Liver (tissue), 9 donors: ENCODE data around the gene TOP3A. TPM values are rescaled to one million over a fixed set of nuclear protein-coding genes. Genes with fewer than 3 reads are reported as not detected.
A peak's percentile ranks its signal among the peaks of the same experiment; 100 is the strongest.

Experiments
- DNase-seq: peaks from one replicate; pipeline ENCODE4 v3.0.0-alpha.2; 2017; ENCODE audit warnings: low spot score
- H3K27ac ChIP-seq, 2 donors: one replicate each; pipeline ENCODE4 v1.7.0; 2013; ENCODE audit warnings: inconsistent platforms in 2 of 2, low read length in 2 of 2, control low read depth in 1 of 2, low read depth in 1 of 2, mild to moderate bottlenecking in 1 of 2
- H3K27me3 ChIP-seq, 4 donors: one replicate each; pipeline versions ENCODE4 v1.6.1 to v1.7.0; 2013; ENCODE audit warnings: low read length in 3 of 4, inconsistent platforms in 1 of 4, mild to moderate bottlenecking in 1 of 4, moderate library complexity in 1 of 4; ENCODE audit not compliant: control insufficient read depth in 4 of 4, insufficient read depth in 4 of 4
- H3K36me3 ChIP-seq, 4 donors: one replicate each; pipeline versions ENCODE4 v1.6.1 to v1.7.0; 2013; ENCODE audit warnings: low read length in 3 of 4, mild to moderate bottlenecking in 3 of 4, low read depth in 1 of 4, moderate library complexity in 1 of 4; ENCODE audit not compliant: control insufficient read depth in 4 of 4, insufficient read depth in 3 of 4
- H3K4me1 ChIP-seq, 4 donors: one replicate each; pipeline versions ENCODE4 v1.6.1 to v1.7.0; 2013; ENCODE audit warnings: low read length in 3 of 4, mild to moderate bottlenecking in 3 of 4, moderate library complexity in 1 of 4; ENCODE audit not compliant: control insufficient read depth in 4 of 4, insufficient read depth in 4 of 4
- H3K4me3 ChIP-seq, 3 donors: one replicate each; pipeline versions ENCODE4 v1.6.1 to v1.7.0; 2013; ENCODE audit warnings: low read length in 3 of 3, control low read depth in 1 of 3, low read depth in 1 of 3, mild to moderate bottlenecking in 1 of 3
- H3K9ac ChIP-seq, 2 donors: one replicate each; pipeline ENCODE4 v1.7.0; 2013; ENCODE audit warnings: low read length in 2 of 2, mild to moderate bottlenecking in 2 of 2, moderate library complexity in 2 of 2, control low read depth in 1 of 2, low read depth in 1 of 2
- H3K9me3 ChIP-seq, 4 donors: one replicate each; pipeline versions ENCODE4 v1.6.1 to v1.7.0; 2013; ENCODE audit warnings: low read length in 3 of 4; ENCODE audit not compliant: control insufficient read depth in 4 of 4
- EGR1 ChIP-seq, 2 donors: IDR thresholded peaks; 2 replicates each; pipeline ENCODE4 v1.6.1; 2016 to 2018; ENCODE audit warnings: antibody characterized with exemption in 2 of 2, low read depth in 2 of 2
- FOXA1 ChIP-seq: IDR thresholded peaks from 2 replicates; pipeline ENCODE4 v1.6.1; 2016; ENCODE audit warnings: antibody characterized with exemption
- FOXA2 ChIP-seq: IDR thresholded peaks from 2 replicates; pipeline ENCODE4 v1.6.1; 2016; ENCODE audit warnings: antibody characterized with exemption
- GABPA ChIP-seq, 2 donors: IDR thresholded peaks in 1 of 2; conservative IDR thresholded peaks in 1 of 2; 2 replicates each; pipeline ENCODE4 v1.6.1; 2016; ENCODE audit warnings: antibody characterized with exemption in 2 of 2, mild to moderate bottlenecking in 1 of 2, moderate library complexity in 1 of 2
- HNF4A ChIP-seq, 2 donors: conservative IDR thresholded peaks; 2 replicates each; pipeline ENCODE4 v1.6.1; 2016; ENCODE audit warnings: antibody characterized with exemption in 2 of 2, mild to moderate bottlenecking in 2 of 2
- MAX ChIP-seq: IDR thresholded peaks from 2 replicates; pipeline ENCODE4 v1.6.1; 2016; ENCODE audit warnings: antibody characterized with exemption
- NR2F2 ChIP-seq: IDR thresholded peaks from 2 replicates; pipeline ENCODE4 v1.6.1; 2016; ENCODE audit warnings: antibody characterized with exemption
- RAD21 ChIP-seq, 2 donors: IDR thresholded peaks; 2 replicates each; pipeline ENCODE4 v1.6.1; 2016; ENCODE audit warnings: antibody characterized with exemption in 2 of 2, mild to moderate bottlenecking in 2 of 2
- RXRA ChIP-seq, 2 donors: IDR thresholded peaks; 2 replicates each; pipeline ENCODE4 v1.6.1; 2017 to 2018; ENCODE audit warnings: antibody characterized with exemption in 2 of 2, mild to moderate bottlenecking in 1 of 2
- SP1 ChIP-seq: IDR thresholded peaks from 2 replicates; pipeline ENCODE4 v1.6.1; 2018; ENCODE audit warnings: antibody characterized with exemption, mild to moderate bottlenecking
- TAF1 ChIP-seq: conservative IDR thresholded peaks from 2 replicates; pipeline ENCODE4 v1.6.1; 2016; ENCODE audit warnings: antibody characterized with exemption, mild to moderate bottlenecking
- YY1 ChIP-seq: IDR thresholded peaks from 2 replicates; pipeline ENCODE4 v1.6.1; 2016; ENCODE audit warnings: antibody characterized with exemption, mild to moderate bottlenecking
- WGBS: extraction: QIAGEN DNeasy Blood & Tissue Kit; methylation state at CpG from one replicate; pipeline ENCODE4 v1.1.7; 2013; 5-methylcytosine and 5-hydroxymethylcytosine counted together
- polyA plus RNA-seq, 2 donors: library from polyadenylated mRNA; stranded (reverse) in 1 of 2; unstranded in 1 of 2; fragments of 200-250 nt in 1 of 2; fragments of >200 nt in 1 of 2; fragmentation: Nextera tagmentation in 1 of 2; extraction: Ambion mirVana in 1 of 2; gene quantifications; one replicate each; pipeline versions ENCODE4 v1.2.1 to v1.2.3, GENCODE V29; 2013 to 2015
- total RNA-seq, 2 donors: library from RNA; depleted of rRNA; stranded (reverse); fragments of >200 nt; gene quantifications; one replicate each; pipeline ENCODE4 v1.2.3, GENCODE V29; 2014
- TF ChIP-seq, protein P1 (sequence below): IDR thresholded peaks from 2 replicates; pipeline ENCODE4 v1.6.1; 2016; ENCODE audit warnings: antibody characterized with exemption, mild to moderate bottlenecking
- TF ChIP-seq, protein P2 (sequence below): IDR thresholded peaks from 2 replicates; pipeline ENCODE4 v1.6.1; 2016; ENCODE audit warnings: antibody characterized with exemption
- TF ChIP-seq, protein P3 (sequence below): fragments of 150-350 bp; IDR thresholded peaks from 2 replicates; pipeline ENCODE4 v1.5.1; 2017; ENCODE audit warnings: improper control_type of control experiment, low read depth, low read length; ENCODE audit not compliant: missing input control
- donor health status: healthy.
- donor health status: healthy.
- donor health status: healthy.
- donor health status: healthy.
- donor health status: healthy.

TOP3A gene
- total and polyA plus RNA-seq, 4 donors = 6.6 to 37.5 (median 14.3) TPM

DNA sequence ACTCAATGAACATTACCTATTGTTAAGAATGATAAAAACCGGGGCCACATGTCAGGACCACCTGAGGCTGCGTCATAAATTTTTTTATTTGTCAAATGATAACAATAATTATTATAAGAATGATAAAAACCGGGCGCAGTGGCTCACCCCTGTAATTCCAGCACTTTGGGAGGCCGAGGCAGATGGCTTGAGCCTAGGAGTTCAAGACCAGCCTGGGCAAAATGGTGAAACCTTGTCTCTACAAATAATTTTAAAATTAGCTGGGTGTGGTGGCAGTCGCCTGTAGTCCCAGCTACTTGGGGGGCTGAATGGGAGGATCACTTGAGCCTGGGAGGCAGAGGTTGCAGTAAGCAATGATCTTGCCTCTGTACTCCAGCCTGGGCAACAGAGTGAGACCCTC lies 49.4 kb upstream of the TOP3A start:
- no peaks in the 10 kb centered on the region for H3K27me3 ChIP-seq
- TF ChIP-seq, protein P1, sequence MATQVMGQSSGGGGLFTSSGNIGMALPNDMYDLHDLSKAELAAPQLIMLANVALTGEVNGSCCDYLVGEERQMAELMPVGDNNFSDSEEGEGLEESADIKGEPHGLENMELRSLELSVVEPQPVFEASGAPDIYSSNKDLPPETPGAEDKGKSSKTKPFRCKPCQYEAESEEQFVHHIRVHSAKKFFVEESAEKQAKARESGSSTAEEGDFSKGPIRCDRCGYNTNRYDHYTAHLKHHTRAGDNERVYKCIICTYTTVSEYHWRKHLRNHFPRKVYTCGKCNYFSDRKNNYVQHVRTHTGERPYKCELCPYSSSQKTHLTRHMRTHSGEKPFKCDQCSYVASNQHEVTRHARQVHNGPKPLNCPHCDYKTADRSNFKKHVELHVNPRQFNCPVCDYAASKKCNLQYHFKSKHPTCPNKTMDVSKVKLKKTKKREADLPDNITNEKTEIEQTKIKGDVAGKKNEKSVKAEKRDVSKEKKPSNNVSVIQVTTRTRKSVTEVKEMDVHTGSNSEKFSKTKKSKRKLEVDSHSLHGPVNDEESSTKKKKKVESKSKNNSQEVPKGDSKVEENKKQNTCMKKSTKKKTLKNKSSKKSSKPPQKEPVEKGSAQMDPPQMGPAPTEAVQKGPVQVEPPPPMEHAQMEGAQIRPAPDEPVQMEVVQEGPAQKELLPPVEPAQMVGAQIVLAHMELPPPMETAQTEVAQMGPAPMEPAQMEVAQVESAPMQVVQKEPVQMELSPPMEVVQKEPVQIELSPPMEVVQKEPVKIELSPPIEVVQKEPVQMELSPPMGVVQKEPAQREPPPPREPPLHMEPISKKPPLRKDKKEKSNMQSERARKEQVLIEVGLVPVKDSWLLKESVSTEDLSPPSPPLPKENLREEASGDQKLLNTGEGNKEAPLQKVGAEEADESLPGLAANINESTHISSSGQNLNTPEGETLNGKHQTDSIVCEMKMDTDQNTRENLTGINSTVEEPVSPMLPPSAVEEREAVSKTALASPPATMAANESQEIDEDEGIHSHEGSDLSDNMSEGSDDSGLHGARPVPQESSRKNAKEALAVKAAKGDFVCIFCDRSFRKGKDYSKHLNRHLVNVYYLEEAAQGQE = no peak
- no peak for TF ChIP-seq MAX
- no peak for TF ChIP-seq FOXA1
- TF ChIP-seq, protein P2, sequence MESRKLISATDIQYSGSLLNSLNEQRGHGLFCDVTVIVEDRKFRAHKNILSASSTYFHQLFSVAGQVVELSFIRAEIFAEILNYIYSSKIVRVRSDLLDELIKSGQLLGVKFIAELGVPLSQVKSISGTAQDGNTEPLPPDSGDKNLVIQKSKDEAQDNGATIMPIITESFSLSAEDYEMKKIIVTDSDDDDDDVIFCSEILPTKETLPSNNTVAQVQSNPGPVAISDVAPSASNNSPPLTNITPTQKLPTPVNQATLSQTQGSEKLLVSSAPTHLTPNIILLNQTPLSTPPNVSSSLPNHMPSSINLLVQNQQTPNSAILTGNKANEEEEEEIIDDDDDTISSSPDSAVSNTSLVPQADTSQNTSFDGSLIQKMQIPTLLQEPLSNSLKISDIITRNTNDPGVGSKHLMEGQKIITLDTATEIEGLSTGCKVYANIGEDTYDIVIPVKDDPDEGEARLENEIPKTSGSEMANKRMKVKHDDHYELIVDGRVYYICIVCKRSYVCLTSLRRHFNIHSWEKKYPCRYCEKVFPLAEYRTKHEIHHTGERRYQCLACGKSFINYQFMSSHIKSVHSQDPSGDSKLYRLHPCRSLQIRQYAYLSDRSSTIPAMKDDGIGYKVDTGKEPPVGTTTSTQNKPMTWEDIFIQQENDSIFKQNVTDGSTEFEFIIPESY = no peak
- TF ChIP-seq SP1 = no peak
- H3K4me3 ChIP-seq = no peak overlapping the region
- no peak overlapping the region for H3K9ac ChIP-seq
- H3K36me3 ChIP-seq = peaks cover 0 to 2% (median 0%) of the 10 kb centered on the region in 4 donors
- WGBS = 91% methylated on average over 6 of the region's 6 CpGs
- H3K9me3 ChIP-seq = no peaks in the 10 kb centered on the region
- no peak for DNase-seq
- H3K4me1 ChIP-seq = peaks cover 2 to 16% (median 8%) of the 10 kb centered on the region in 4 donors
- H3K27ac ChIP-seq = peak overlapping the region; percentile 52 to 67

DNA sequence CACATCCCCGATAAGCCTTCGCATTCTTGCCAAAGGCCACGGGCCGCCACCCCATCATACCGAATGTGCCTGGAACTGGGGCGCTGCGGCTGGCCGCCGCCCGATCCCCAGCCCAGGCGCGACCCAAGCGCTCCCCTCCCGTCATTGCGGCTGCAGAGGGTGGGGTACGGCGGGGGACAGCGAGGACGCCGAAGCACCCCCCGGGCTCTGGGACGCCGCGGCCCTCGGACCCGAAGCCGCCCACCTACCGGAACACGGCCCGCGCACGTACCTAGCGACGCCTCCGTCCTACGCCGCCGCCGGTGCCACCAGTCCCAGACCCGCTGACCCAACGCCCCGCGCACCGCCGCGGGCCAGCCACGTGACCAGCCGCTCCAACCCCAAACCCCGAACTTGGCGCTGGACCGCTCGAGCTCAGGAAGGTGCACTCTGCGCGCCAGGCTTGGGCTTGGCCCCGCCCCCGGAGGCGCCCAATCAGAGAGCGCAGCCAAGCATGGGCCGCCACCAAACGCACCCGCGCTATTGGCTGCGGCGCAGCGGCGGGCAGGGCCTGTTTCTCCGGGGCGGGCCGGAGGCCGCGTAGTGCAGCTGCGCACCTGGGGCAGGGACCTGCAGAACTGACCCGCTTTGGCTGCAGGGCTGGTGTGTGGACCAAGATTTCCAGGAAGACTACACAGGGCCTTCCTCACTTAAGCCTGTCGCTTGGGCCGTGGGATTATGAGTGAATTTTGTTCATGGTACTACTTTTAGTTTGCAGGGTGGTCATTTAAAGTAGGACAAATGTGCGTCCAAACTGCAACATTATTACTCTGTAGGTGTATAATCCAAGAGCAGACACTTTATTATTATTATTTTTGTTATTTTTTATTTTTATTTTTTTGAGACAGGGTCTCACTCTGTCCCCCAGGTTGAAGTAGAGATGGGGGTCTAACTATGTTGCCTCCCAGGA lies 48.6 kb upstream of the TOP3A start, which contains the start of gene SHMT1:
TSS of gene SHMT1 (minus strand) at position 450 of the 949 bp plus-strand sequence. CDS start 7,569 bp downstream, outside the sequence.
- Histone ChIP-seq H3K9ac (peak within 1 kb of the TSS; percentile 98 to 99), H3K27me3 (no peaks in the 10 kb centered on the region), H3K4me3 (peak within 1 kb of the TSS; percentile 80 to 97 (median 91)), H3K9me3 (no peaks in the 10 kb centered on the region), H3K27ac (peak within 1 kb of the TSS; percentile 98 to 99), H3K36me3 (peaks cover 0 to 5% (median 2%) of the 10 kb centered on the region in 4 donors), H3K4me1 (peaks cover 2 to 24% (median 13%) of the 10 kb centered on the region in 4 donors)
- under 1% methylated on average over 76 of the region's 76 CpGs for WGBS
- TF ChIP-seq, protein P1 = peak; percentile 95
- peak; percentile 77 for TF ChIP-seq YY1
- peak in 1 of 2 donors; percentile 49 for TF ChIP-seq HNF4A (conservative IDR thresholded peaks at IDR 0.05)
- TF ChIP-seq EGR1 (IDR thresholded peaks at IDR 0.05; ENCODE audit: low read depth in 2 of 2) = peak in 1 of 2 donors; percentile 36
- TF ChIP-seq TAF1 = peak; percentile 95
- peak; percentile 14 to 34 for TF ChIP-seq RXRA (IDR thresholded peaks at IDR 0.05)
- peak in 1 of 2 donors; percentile 18 for TF ChIP-seq GABPA (IDR thresholded peaks at IDR 0.05 in 1 of 2, conservative IDR thresholded peaks at IDR 0.05 in 1 of 2)
- no peak for TF ChIP-seq FOXA2
- TF ChIP-seq SP1 = peak; percentile 87
- TF ChIP-seq NR2F2 = no peak
- peak; percentile 36 to 52 for TF ChIP-seq RAD21 (IDR thresholded peaks at IDR 0.05)
- TF ChIP-seq, protein P3, sequence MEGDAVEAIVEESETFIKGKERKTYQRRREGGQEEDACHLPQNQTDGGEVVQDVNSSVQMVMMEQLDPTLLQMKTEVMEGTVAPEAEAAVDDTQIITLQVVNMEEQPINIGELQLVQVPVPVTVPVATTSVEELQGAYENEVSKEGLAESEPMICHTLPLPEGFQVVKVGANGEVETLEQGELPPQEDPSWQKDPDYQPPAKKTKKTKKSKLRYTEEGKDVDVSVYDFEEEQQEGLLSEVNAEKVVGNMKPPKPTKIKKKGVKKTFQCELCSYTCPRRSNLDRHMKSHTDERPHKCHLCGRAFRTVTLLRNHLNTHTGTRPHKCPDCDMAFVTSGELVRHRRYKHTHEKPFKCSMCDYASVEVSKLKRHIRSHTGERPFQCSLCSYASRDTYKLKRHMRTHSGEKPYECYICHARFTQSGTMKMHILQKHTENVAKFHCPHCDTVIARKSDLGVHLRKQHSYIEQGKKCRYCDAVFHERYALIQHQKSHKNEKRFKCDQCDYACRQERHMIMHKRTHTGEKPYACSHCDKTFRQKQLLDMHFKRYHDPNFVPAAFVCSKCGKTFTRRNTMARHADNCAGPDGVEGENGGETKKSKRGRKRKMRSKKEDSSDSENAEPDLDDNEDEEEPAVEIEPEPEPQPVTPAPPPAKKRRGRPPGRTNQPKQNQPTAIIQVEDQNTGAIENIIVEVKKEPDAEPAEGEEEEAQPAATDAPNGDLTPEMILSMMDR = no peak
- peak; percentile 93 for DNase-seq
